Measurements from ENCODE around the gene TMEM51. TPM values are rescaled to one million over a fixed set of nuclear protein-coding genes. Genes with fewer than 3 reads are reported as not detected.

TMEM51 gene
- total RNA-seq, 1 donor from 2014 or later, result 4.1 TPM

- H3K27ac ChIP-seq (replicated peaks), result peak overlapping the region; percentile 61
- H3K36me3 ChIP-seq, result no peaks in the 10 kb centered on the region
- no peak for TF ChIP-seq CTCF (IDR thresholded peaks at IDR 0.05; ENCODE audit: borderline replicate concordance)
- intact Hi-C loops (cut with micrococcal nuclease), result no loop called here
- H3K9me3 ChIP-seq (replicated peaks), result no peaks in the 10 kb centered on the region
- peaks cover 27% of the 10 kb centered on the region for H3K4me1 ChIP-seq
- no peak overlapping the region for H3K4me3 ChIP-seq
- no peak for DNase-seq
- no peaks in the 10 kb centered on the region for H3K27me3 ChIP-seq (ENCODE audit: low read depth)
These were observed 25.3 kb downstream of the TMEM51 start for GRCh38 chr1:15178571-15179484.

GRCh38 chr1:15179485-15179883, 25.9 kb downstream of the TMEM51 start:
- no peaks in the 10 kb centered on the region for H3K9me3 ChIP-seq (replicated peaks)
- H3K36me3 ChIP-seq, result no peaks in the 10 kb centered on the region
- H3K4me3 ChIP-seq, result no peak overlapping the region
- H3K4me1 ChIP-seq, result peaks cover 27% of the 10 kb centered on the region
- DNase-seq, result no peak
- no peak for TF ChIP-seq CTCF (IDR thresholded peaks at IDR 0.05; ENCODE audit: borderline replicate concordance)
- intact Hi-C loops (cut with micrococcal nuclease), result no loop called here
- peak overlapping the region; percentile 61 for H3K27ac ChIP-seq (replicated peaks)
- no peaks in the 10 kb centered on the region for H3K27me3 ChIP-seq (ENCODE audit: low read depth)

GRCh38 chr1:15180189-15180588, 26.6 kb downstream of the TMEM51 start:
- no peak overlapping the region for H3K27ac ChIP-seq (replicated peaks)
- H3K4me1 ChIP-seq, result peaks cover 27% of the 10 kb centered on the region
- intact Hi-C loops (cut with micrococcal nuclease), result no loop called here
- no peaks in the 10 kb centered on the region for H3K27me3 ChIP-seq (ENCODE audit: low read depth)
- H3K4me3 ChIP-seq, result no peak overlapping the region
- DNase-seq, result no peak
- TF ChIP-seq CTCF (IDR thresholded peaks at IDR 0.05; ENCODE audit: borderline replicate concordance), result no peak
- no peaks in the 10 kb centered on the region for H3K9me3 ChIP-seq (replicated peaks)
- no peaks in the 10 kb centered on the region for H3K36me3 ChIP-seq

- Histone ChIP-seq H3K36me3 (no peaks in the 10 kb centered on the region), H3K9me3 (replicated peaks) (no peaks in the 10 kb centered on the region), H3K27ac (replicated peaks) (no peak overlapping the region), H3K27me3 (ENCODE audit: low read depth) (no peaks in the 10 kb centered on the region), H3K4me1 (peaks cover 27% of the 10 kb centered on the region), H3K4me3 (no peak overlapping the region)
- no peak for TF ChIP-seq CTCF (IDR thresholded peaks at IDR 0.05; ENCODE audit: borderline replicate concordance)
- DNase-seq, result no peak
- intact Hi-C loops (cut with micrococcal nuclease), result no loop called here
These were observed 27.5 kb downstream of the TMEM51 start for GRCh38 chr1:15180945-15181523.

GRCh38 chr1:15181564-15181963, 28.0 kb downstream of the TMEM51 start:
- H3K4me3 ChIP-seq, result no peak overlapping the region
- intact Hi-C loops (cut with micrococcal nuclease), result no loop called here
- DNase-seq, result no peak
- no peaks in the 10 kb centered on the region for H3K9me3 ChIP-seq (replicated peaks)
- H3K27ac ChIP-seq (replicated peaks), result no peak overlapping the region
- H3K4me1 ChIP-seq, result peaks cover 27% of the 10 kb centered on the region
- no peak for TF ChIP-seq CTCF (IDR thresholded peaks at IDR 0.05; ENCODE audit: borderline replicate concordance)
- no peaks in the 10 kb centered on the region for H3K36me3 ChIP-seq
- H3K27me3 ChIP-seq (ENCODE audit: low read depth), result no peaks in the 10 kb centered on the region
